WTC11 (cell line): Measurements from ENCODE around the gene RGS5. TPM values are rescaled to one million over a fixed set of nuclear protein-coding genes. Genes with fewer than 3 reads are reported as not detected.

Experiments
- ATAC-seq: fragments of 200-7000 bp; cut with Tn5 transposase; 2 replicates; pipeline ENCODE4 v1.10.0; 2021; ENCODE audit warnings: mild to moderate bottlenecking, moderate library complexity
- CTCF ChIA-PET: fragments of 300-600 bp; sonication (Branson Sonifier 250); formaldehyde crosslinking; loops from one replicate; lab custom pipeline; 2021; ENCODE audit warnings: antibody characterized with exemption; lab: Charles Lee
- POLR2A ChIA-PET: fragments of 350-600 bp; sonication (Branson Sonifier 250); formaldehyde crosslinking; loops from one replicate; lab custom pipeline; 2021; ENCODE audit warnings: antibody characterized with exemption; lab: Charles Lee
- DNase-seq: peaks from one replicate; pipeline ENCODE4 v3.0.0; 2021; ENCODE audit warnings: low spot score
- H3K27ac Mint-ChIP-seq: 2 replicates; pipeline ENCODE4 v1.8.0; 2021; ENCODE audit warnings: mixed read lengths
- H3K27me3 Mint-ChIP-seq: 2 replicates; pipeline ENCODE4 v1.8.0; 2021; ENCODE audit warnings: low read depth, mild to moderate bottlenecking, moderate library complexity, mixed read lengths
- H3K36me3 Mint-ChIP-seq: 2 replicates; pipeline ENCODE4 v1.8.0; 2021; ENCODE audit warnings: mixed read lengths
- H3K4me1 Mint-ChIP-seq: 2 replicates; pipeline ENCODE4 v1.8.0; 2022; ENCODE audit warnings: mixed read lengths
- H3K4me3 Mint-ChIP-seq: 2 replicates; pipeline ENCODE4 v1.8.0; 2021; ENCODE audit warnings: mild to moderate bottlenecking, moderate library complexity, mixed read lengths
- H3K9me3 Mint-ChIP-seq: 2 replicates; pipeline ENCODE4 v1.8.0; 2021; ENCODE audit warnings: mixed read lengths
- CBFB ChIP-seq: sonication (generic); formaldehyde crosslinking; IDR thresholded peaks from 2 replicates; pipeline ENCODE4 v1.8.1; 2022; ENCODE audit warnings: mild to moderate bottlenecking, low read depth, missing genetic modification reagents
- FOXP1 ChIP-seq: sonication (generic); formaldehyde crosslinking; IDR thresholded peaks from 2 replicates; pipeline ENCODE4 v1.8.0; 2022; ENCODE audit warnings: missing genetic modification reagents, mild to moderate bottlenecking, moderate library complexity, borderline replicate concordance
- GABPB1 ChIP-seq: sonication (generic); formaldehyde crosslinking; IDR thresholded peaks from 2 replicates; pipeline ENCODE4 v1.8.1; 2023; ENCODE audit warnings: mild to moderate bottlenecking, missing genetic modification reagents
- GRHL2 ChIP-seq: fragments of 250-450 bp; sonication (Bioruptor Pico); IDR thresholded peaks from 2 replicates; pipeline ENCODE4 v1.8.0; 2022; ENCODE audit warnings: mild to moderate bottlenecking, moderate library complexity; ENCODE audit not compliant: insufficient replicate concordance, severe bottlenecking
- MYBL2 ChIP-seq: sonication (generic); formaldehyde crosslinking; IDR thresholded peaks from 2 replicates; pipeline ENCODE4 v1.8.1; 2023; ENCODE audit warnings: mild to moderate bottlenecking, moderate library complexity, missing genetic modification reagents
- NFE2L1 ChIP-seq: sonication (generic); formaldehyde crosslinking; IDR thresholded peaks from 2 replicates; pipeline ENCODE4 v1.8.1; 2023; ENCODE audit warnings: missing genetic modification reagents
- NR2C2 ChIP-seq: sonication (generic); formaldehyde crosslinking; IDR thresholded peaks from 2 replicates; pipeline ENCODE4 v1.8.0; 2022; ENCODE audit warnings: mild to moderate bottlenecking, missing genetic modification reagents
- SOX15 ChIP-seq: fragments of 250-450 bp; sonication (Bioruptor Pico); IDR thresholded peaks from 2 replicates; pipeline ENCODE4 v1.9.0; 2021; ENCODE audit warnings: mild to moderate bottlenecking
- ZNF232 ChIP-seq: sonication (generic); formaldehyde crosslinking; IDR thresholded peaks from 2 replicates; pipeline ENCODE4 v1.8.0; 2022; ENCODE audit warnings: mild to moderate bottlenecking, missing genetic modification reagents
- ZNF416 ChIP-seq: fragments of 250-450 bp; sonication (Bioruptor Pico); IDR thresholded peaks from 2 replicates; pipeline ENCODE4 v1.9.0; 2021; ENCODE audit warnings: mild to moderate bottlenecking, inconsistent platforms
- total RNA-seq: library from RNA; stranded (reverse); gene quantifications from 3 replicates; pipeline ENCODE4 v1.2.3, GENCODE V29; 2021
- TF ChIP-seq, protein P1 (sequence below): sonication (generic); formaldehyde crosslinking; conservative IDR thresholded peaks from 2 replicates; pipeline ENCODE4 v1.8.1; 2022; ENCODE audit warnings: mild to moderate bottlenecking, missing genetic modification reagents
- TF ChIP-seq, protein P2 (sequence below): sonication (generic); formaldehyde crosslinking; conservative IDR thresholded peaks from 2 replicates; pipeline ENCODE4 v1.8.1; 2023; ENCODE audit warnings: mild to moderate bottlenecking, low read depth, missing genetic modification reagents, moderate library complexity
- TF ChIP-seq, protein P3 (sequence below): sonication (generic); formaldehyde crosslinking; IDR thresholded peaks from 2 replicates; pipeline ENCODE4 v1.8.1; 2022; ENCODE audit warnings: missing genetic modification reagents, borderline replicate concordance
- TF ChIP-seq, protein P4 (sequence below): fragments of 250-450 bp; sonication (Bioruptor Pico); IDR thresholded peaks from 2 replicates; pipeline ENCODE4 v1.9.0; 2021; ENCODE audit warnings: mild to moderate bottlenecking, borderline replicate concordance
- TF ChIP-seq, protein P5 (sequence below): fragments of 250-450 bp; sonication (Bioruptor Pico); conservative IDR thresholded peaks from 2 replicates; pipeline ENCODE4 v1.9.0; 2021; ENCODE audit warnings: mild to moderate bottlenecking
- TF ChIP-seq, protein P6 (sequence below): sonication (generic); formaldehyde crosslinking; IDR thresholded peaks from 2 replicates; pipeline ENCODE4 v1.8.0; 2023; ENCODE audit warnings: missing genetic modification reagents

The RGS5 gene
- total RNA-seq, 1 experiment from 2014 or later, result 23.6 TPM

DNA sequence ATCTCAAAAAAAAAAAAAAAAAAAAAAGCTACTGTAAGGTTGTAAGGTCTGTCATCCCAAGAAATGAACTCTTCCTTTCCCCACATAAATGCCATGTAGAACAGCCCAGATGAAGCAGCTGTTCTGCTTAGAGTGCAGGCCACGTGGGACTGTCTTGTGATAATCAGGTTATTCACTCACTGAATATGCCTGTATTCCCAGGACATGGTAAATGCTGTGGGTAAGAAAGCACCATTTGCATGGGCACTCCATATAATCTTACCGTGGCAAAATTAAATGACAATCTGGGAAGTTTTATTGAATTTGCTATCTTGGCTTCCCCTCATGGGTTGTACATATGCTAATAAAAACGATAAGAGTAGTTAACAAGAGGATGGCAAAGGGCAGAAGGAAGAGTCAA lies 13.8 kb downstream of the RGS5 start:
- Mint-ChIP-seq H3K4me3 (no peak overlapping the region), H3K9me3 (no peaks in the 10 kb centered on the region), H3K36me3 (no peaks in the 10 kb centered on the region), H3K4me1 (no peaks in the 10 kb centered on the region), H3K27ac (no peak overlapping the region), H3K27me3 (no peaks in the 10 kb centered on the region)
- ATAC-seq (no peak), DNase-seq (no peak)
- no peak for TF ChIP-seq NFE2L1 (CRISPR knock-in tag)
- no peak for TF ChIP-seq FOXP1 (CRISPR knock-in tag)
- no peak for TF ChIP-seq MYBL2 (CRISPR knock-in tag)
- ChIA-PET CTCF (no interaction called here), POLR2A (no interaction called here)

DNA sequence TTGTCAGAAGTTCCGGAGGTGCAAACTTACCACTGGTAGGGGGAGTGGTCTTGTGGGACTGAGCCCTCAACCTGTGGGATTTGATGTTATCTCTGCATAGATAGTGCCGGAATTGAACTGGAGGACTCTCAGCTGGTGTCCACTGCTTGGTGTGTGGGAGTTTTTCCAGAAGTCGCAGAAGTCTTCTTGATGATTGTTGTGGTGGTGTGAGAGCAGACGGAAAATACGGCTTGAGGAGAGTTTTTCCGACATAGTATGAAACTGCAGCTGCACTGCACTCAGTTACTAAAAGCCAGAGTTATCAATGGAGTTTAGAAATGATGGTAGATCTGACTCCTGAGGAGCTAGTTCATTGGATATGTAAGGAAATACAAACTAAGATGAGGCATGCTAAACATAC lies 14.9 kb downstream of the RGS5 start:
- no peak overlapping the region for H3K4me3 Mint-ChIP-seq
- ChIA-PET POLR2A (interaction anchor here (0.6 kb wide), 1 partner anchor 208 kb away, joined by 3 read pairs; no protein-coding TSS in a partner anchor), CTCF (no interaction called here)

More for the DNA sequence above, 14.9 kb downstream of the RGS5 start:
- ATAC-seq (no peak), DNase-seq (no peak)
- TF ChIP-seq, protein P1, sequence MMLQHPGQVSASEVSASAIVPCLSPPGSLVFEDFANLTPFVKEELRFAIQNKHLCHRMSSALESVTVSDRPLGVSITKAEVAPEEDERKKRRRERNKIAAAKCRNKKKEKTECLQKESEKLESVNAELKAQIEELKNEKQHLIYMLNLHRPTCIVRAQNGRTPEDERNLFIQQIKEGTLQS (CRISPR knock-in tag), result no peak
- TF ChIP-seq, protein P2, sequence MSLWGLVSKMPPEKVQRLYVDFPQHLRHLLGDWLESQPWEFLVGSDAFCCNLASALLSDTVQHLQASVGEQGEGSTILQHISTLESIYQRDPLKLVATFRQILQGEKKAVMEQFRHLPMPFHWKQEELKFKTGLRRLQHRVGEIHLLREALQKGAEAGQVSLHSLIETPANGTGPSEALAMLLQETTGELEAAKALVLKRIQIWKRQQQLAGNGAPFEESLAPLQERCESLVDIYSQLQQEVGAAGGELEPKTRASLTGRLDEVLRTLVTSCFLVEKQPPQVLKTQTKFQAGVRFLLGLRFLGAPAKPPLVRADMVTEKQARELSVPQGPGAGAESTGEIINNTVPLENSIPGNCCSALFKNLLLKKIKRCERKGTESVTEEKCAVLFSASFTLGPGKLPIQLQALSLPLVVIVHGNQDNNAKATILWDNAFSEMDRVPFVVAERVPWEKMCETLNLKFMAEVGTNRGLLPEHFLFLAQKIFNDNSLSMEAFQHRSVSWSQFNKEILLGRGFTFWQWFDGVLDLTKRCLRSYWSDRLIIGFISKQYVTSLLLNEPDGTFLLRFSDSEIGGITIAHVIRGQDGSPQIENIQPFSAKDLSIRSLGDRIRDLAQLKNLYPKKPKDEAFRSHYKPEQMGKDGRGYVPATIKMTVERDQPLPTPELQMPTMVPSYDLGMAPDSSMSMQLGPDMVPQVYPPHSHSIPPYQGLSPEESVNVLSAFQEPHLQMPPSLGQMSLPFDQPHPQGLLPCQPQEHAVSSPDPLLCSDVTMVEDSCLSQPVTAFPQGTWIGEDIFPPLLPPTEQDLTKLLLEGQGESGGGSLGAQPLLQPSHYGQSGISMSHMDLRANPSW (CRISPR knock-in tag), result no peak
- TF ChIP-seq NR2C2 (CRISPR knock-in tag) (no peak), MYBL2 (CRISPR knock-in tag) (no peak), SOX15 (CRISPR knock-in tag) (no peak), GABPB1 (CRISPR knock-in tag) (no peak), ZNF416 (CRISPR knock-in tag) (no peak), ZNF232 (CRISPR knock-in tag) (no peak), GRHL2 (CRISPR knock-in tag) (no peak), CBFB (CRISPR knock-in tag) (no peak)
- TF ChIP-seq, protein P3, sequence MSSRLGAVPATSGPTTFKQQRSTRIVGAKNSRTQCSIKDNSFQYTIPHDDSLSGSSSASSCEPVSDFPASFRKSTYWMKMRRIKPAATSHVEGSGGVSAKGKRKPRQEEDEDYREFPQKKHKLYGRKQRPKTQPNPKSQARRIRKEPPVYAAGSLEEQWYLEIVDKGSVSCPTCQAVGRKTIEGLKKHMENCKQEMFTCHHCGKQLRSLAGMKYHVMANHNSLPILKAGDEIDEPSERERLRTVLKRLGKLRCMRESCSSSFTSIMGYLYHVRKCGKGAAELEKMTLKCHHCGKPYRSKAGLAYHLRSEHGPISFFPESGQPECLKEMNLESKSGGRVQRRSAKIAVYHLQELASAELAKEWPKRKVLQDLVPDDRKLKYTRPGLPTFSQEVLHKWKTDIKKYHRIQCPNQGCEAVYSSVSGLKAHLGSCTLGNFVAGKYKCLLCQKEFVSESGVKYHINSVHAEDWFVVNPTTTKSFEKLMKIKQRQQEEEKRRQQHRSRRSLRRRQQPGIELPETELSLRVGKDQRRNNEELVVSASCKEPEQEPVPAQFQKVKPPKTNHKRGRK (CRISPR knock-in tag), result no peak
- TF ChIP-seq, protein P4, sequence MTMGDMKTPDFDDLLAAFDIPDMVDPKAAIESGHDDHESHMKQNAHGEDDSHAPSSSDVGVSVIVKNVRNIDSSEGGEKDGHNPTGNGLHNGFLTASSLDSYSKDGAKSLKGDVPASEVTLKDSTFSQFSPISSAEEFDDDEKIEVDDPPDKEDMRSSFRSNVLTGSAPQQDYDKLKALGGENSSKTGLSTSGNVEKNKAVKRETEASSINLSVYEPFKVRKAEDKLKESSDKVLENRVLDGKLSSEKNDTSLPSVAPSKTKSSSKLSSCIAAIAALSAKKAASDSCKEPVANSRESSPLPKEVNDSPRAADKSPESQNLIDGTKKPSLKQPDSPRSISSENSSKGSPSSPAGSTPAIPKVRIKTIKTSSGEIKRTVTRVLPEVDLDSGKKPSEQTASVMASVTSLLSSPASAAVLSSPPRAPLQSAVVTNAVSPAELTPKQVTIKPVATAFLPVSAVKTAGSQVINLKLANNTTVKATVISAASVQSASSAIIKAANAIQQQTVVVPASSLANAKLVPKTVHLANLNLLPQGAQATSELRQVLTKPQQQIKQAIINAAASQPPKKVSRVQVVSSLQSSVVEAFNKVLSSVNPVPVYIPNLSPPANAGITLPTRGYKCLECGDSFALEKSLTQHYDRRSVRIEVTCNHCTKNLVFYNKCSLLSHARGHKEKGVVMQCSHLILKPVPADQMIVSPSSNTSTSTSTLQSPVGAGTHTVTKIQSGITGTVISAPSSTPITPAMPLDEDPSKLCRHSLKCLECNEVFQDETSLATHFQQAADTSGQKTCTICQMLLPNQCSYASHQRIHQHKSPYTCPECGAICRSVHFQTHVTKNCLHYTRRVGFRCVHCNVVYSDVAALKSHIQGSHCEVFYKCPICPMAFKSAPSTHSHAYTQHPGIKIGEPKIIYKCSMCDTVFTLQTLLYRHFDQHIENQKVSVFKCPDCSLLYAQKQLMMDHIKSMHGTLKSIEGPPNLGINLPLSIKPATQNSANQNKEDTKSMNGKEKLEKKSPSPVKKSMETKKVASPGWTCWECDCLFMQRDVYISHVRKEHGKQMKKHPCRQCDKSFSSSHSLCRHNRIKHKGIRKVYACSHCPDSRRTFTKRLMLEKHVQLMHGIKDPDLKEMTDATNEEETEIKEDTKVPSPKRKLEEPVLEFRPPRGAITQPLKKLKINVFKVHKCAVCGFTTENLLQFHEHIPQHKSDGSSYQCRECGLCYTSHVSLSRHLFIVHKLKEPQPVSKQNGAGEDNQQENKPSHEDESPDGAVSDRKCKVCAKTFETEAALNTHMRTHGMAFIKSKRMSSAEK, result no peak
- TF ChIP-seq, protein P5, sequence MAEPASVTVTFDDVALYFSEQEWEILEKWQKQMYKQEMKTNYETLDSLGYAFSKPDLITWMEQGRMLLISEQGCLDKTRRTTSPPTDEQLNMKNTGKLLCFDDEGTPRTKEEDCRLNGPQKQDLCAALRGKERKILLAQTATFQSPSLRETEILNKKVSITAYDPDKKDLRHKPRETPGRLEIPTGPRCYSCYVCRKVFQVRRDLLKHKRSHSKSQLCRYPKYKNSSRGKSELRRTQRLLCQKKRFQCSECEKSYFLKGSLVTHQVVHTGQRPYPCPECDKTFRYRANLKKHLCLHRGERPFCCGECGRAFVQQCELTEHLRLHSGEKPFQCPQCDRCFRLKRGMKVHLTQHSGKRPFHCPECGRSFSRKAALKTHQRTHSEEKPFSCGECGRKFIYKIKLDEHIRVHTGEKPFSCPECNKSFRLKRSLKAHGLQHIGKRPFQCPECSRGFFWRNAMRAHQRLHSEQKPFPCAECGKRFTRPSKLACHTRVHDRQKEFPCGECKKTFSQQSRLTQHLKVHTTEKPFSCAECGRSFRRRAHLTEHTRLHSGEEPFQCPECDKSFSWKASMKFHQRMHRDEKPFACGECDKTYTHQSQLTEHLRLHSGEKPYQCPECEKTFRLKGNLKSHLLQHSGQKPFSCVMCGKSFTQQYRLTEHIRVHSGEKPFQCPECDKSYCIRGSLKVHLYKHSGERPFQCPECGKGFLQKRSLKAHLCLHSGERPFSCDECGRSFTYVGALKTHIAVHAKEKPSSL, result no peak
- TF ChIP-seq, protein P6, sequence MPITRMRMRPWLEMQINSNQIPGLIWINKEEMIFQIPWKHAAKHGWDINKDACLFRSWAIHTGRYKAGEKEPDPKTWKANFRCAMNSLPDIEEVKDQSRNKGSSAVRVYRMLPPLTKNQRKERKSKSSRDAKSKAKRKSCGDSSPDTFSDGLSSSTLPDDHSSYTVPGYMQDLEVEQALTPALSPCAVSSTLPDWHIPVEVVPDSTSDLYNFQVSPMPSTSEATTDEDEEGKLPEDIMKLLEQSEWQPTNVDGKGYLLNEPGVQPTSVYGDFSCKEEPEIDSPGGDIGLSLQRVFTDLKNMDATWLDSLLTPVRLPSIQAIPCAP, result no peak
- no peaks in the 10 kb centered on the region for H3K36me3 Mint-ChIP-seq
- no peaks in the 10 kb centered on the region for H3K4me1 Mint-ChIP-seq
- no peaks in the 10 kb centered on the region for H3K27me3 Mint-ChIP-seq
- no peak overlapping the region for H3K27ac Mint-ChIP-seq
- no peaks in the 10 kb centered on the region for H3K9me3 Mint-ChIP-seq
